NK-92 treated with Interleukin-12 subunit alpha and Interleukin-12 subunit beta, amount 100 ng/mL, for 24 hours (cell line): Measurements from ENCODE around the gene SLC27A6.
"Not testable (repeated sequence)": the region's sequence is repeated elsewhere in the genome, so short reads cannot be mapped to it uniquely, and the experiment has no call there.

ENCODE experiments used
- DNase-seq: peaks from one replicate; lab custom pipeline; 2025; lab: John Stamatoyannopoulos, UW

Gene SLC27A6

GRCh38 chr5:129002527-129002842, 37.2 kb downstream of the SLC27A6 start:
- DNase-seq: no peak

- no peak for DNase-seq
These were observed 37.9 kb downstream of the SLC27A6 start for GRCh38 chr5:129003232-129003631.

GRCh38 chr5:129014185-129014584, 48.9 kb downstream of the SLC27A6 start:
- DNase-seq: no peak

GRCh38 chr5:129018837-129019236, 53.5 kb downstream of the SLC27A6 start:
- no peak for DNase-seq

GRCh38 chr5:129019401-129019908, 54.2 kb downstream of the SLC27A6 start:
- DNase-seq: no peak

- DNase-seq: no peak
These were observed 55.4 kb downstream of the SLC27A6 start for GRCh38 chr5:129020683-129021082.

GRCh38 chr5:129021744-129022143, 56.5 kb downstream of the SLC27A6 start:
- no peak for DNase-seq

- DNase-seq: no peak
These were observed 57.3 kb downstream of the SLC27A6 start for GRCh38 chr5:129022599-129022998.

GRCh38 chr5:129027260-129027659, 62.0 kb downstream of the SLC27A6 start:
- no peak for DNase-seq

GRCh38 chr5:129031886-129032683, 66.8 kb downstream of the SLC27A6 start:
- DNase-seq: no peak

GRCh38 chr5:129036257-129036656, 71.0 kb downstream of the SLC27A6 start:
- not testable (repeated sequence) for DNase-seq

GRCh38 chr5:129041196-129041881, 76.1 kb downstream of the SLC27A6 start:
- DNase-seq: no peak

- DNase-seq: no peak
These were observed 77.0 kb downstream of the SLC27A6 start for GRCh38 chr5:129042306-129042705.

GRCh38 chr5:129043894-129044293, 78.6 kb downstream of the SLC27A6 start:
- DNase-seq: no peak

- no peak for DNase-seq
These were observed 80.9 kb downstream of the SLC27A6 start for GRCh38 chr5:129046151-129046550.

GRCh38 chr5:129048509-129048908, 83.2 kb downstream of the SLC27A6 start:
- DNase-seq: no peak

- no peak for DNase-seq
These were observed 84.0 kb downstream of the SLC27A6 start for GRCh38 chr5:129049126-129049799.

- DNase-seq: no peak
These were observed 86.0 kb downstream of the SLC27A6 start for GRCh38 chr5:129051283-129051682.

GRCh38 chr5:129053438-129053837, 88.2 kb downstream of the SLC27A6 start:
- no peak for DNase-seq

- DNase-seq: no peak
These were observed 92.0 kb downstream of the SLC27A6 start for GRCh38 chr5:129057329-129057728.

- no peak for DNase-seq
These were observed 96.6 kb downstream of the SLC27A6 start for GRCh38 chr5:129061849-129062248.

GRCh38 chr5:129063483-129064113, 98.3 kb downstream of the SLC27A6 start:
- no peak for DNase-seq
